Superior temporal gyrus (tissue), 1 donor: ENCODE measurements around the gene PLXNA2.

ENCODE experiments used
- DNase-seq: peaks from one replicate; pipeline ENCODE4 v3.0.0-alpha.2; 2016; ENCODE audit errors: extremely low spot score

The PLXNA2 gene

GRCh38 chr1:208222376-208223126 is 21.6 kb downstream of the PLXNA2 start:
- DNase-seq: no peak

GRCh38 chr1:208221291-208221622 is 22.9 kb downstream of the PLXNA2 start:
- DNase-seq: no peak

GRCh38 chr1:208219659-208220282 is 24.4 kb downstream of the PLXNA2 start:
- no peak for DNase-seq

GRCh38 chr1:208219098-208219658 is 25.0 kb downstream of the PLXNA2 start:
- DNase-seq: no peak

- no peak for DNase-seq
Measured at GRCh38 chr1:208218237-208219097, 25.7 kb downstream of the PLXNA2 start.

- no peak for DNase-seq
Measured at GRCh38 chr1:208217781-208218180, 26.4 kb downstream of the PLXNA2 start.

- DNase-seq: no peak
Measured at GRCh38 chr1:208216806-208217205, 27.4 kb downstream of the PLXNA2 start.

GRCh38 chr1:208216062-208216461 is 28.1 kb downstream of the PLXNA2 start:
- DNase-seq: no peak

- DNase-seq: no peak
Measured at GRCh38 chr1:208215393-208215792, 28.8 kb downstream of the PLXNA2 start.

GRCh38 chr1:208213786-208214185 is 30.4 kb downstream of the PLXNA2 start:
- DNase-seq: no peak

GRCh38 chr1:208212893-208213292 is 31.3 kb downstream of the PLXNA2 start:
- no peak for DNase-seq

GRCh38 chr1:208211921-208212843 is 32.0 kb downstream of the PLXNA2 start:
- no peak for DNase-seq

- DNase-seq: no peak
Measured at GRCh38 chr1:208209896-208210589, 34.1 kb downstream of the PLXNA2 start.

- DNase-seq: no peak
Measured at GRCh38 chr1:208209286-208209685, 34.9 kb downstream of the PLXNA2 start.

- DNase-seq: no peak
Measured at GRCh38 chr1:208208132-208208487, 36.1 kb downstream of the PLXNA2 start.

GRCh38 chr1:208207388-208208131 is 36.6 kb downstream of the PLXNA2 start:
- no peak for DNase-seq

GRCh38 chr1:208206092-208206698 is 38.0 kb downstream of the PLXNA2 start:
- DNase-seq: no peak

GRCh38 chr1:208205216-208206013 is 38.8 kb downstream of the PLXNA2 start:
- DNase-seq: no peak

- DNase-seq: no peak
Measured at GRCh38 chr1:208204779-208205178, 39.4 kb downstream of the PLXNA2 start.
